GM19463 (cell line): ENCODE data around the gene SBF1.

Experiments used
- ATAC-seq: cut with Tn5 transposase; IDR thresholded peaks from one replicate; pipeline ENCODE4 v1.9.1; 2021; ENCODE audit warnings: mild to moderate bottlenecking, moderate library complexity; ENCODE audit not compliant: unreplicated experiment

Gene SBF1

DNA sequence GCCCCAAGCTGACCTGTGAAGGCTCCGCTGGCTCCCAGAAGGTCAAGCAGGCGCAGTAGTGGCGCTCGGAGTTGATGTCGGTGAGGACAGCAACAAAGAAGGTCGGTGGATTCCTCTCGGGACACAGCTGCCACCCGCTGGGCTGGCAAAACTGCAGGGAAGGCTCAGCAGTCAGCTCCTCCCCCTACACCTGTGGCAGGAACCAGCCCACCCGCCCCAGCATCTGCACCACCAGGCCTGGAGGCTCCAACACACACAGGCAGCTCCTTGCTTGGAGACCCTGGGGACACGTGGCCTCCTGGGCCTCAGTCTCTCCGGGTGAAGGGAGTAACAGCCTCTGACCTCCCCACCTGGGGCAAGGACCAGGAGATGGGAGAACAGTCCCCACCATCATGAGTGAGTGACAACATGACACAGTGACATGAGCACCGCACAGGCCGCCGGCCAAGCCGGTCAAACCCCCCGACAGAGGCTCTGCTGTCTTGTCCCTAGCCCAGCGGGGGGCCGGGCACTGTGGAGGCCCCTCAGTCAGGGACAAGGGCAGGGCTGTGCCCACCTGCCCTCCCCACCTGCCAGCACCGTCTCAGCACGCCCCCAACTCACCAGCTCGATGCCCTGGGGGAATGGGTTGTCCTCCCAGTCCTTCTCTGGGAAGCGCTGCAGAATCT lies 6.9 kb downstream of the SBF1 start:
- ATAC-seq = no peak

DNA sequence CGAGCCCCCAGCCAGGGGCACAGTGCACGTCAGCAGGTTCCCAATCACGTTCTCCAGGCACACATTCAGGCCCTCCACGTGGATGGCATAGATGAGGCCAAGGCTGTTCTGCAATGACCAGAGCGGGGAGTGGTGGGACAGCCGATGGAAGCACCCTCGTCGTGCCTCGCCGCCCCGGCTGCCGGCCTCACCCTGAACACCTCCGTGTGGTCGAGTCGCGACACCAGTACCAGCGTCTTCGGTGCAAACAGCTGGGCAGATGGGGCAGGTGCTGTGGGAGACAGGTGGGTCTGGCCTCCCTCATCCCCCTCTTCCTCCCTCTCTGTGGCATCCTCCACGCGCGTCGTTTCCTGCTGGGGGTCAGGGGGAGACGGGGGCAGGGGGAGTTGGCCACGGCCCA lies 7.5 kb downstream of the SBF1 start:
- no peak for ATAC-seq

DNA sequence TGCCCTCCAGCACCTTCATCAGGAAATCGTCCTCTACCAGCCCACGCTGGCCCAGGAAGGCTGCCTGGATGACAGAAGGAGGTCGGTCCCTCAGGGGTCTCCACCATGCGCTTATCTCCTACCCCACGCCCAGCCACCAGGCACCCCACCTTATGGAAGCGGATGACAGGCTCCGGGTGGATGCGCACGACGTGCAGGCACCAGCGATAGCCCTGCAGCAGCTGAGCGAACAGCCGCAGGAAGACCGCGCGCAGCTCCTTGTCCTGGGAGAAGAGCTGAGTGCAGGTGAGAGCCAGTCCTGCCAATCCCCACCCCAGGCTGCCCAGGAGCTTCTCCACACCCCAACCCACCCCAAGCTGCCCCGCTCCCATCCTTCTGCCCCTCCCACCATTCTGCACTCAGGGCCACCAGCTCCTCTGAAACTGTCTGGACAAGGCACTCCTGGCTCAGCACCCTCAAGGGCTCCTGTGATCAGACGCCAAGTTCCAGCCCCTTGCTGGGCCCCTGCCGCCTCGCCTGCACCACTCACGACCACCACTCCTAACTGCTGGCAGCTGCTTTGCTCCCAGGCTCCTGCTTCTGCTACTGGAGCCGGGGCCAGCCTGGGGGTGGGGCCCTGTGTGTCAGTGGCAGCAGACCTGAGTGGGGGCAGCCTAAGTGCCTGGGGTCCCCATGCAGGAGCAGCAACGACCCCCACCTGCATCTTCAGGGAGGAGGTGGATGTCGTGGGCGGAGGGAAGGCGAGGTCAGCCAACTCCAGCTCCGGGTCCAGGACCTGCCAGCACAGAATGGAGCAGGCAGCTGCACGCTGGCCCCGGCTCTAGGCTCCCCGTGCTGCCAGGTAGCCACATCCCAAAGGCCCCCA lies 9.5 kb downstream of the SBF1 start:
- ATAC-seq = no peak

DNA sequence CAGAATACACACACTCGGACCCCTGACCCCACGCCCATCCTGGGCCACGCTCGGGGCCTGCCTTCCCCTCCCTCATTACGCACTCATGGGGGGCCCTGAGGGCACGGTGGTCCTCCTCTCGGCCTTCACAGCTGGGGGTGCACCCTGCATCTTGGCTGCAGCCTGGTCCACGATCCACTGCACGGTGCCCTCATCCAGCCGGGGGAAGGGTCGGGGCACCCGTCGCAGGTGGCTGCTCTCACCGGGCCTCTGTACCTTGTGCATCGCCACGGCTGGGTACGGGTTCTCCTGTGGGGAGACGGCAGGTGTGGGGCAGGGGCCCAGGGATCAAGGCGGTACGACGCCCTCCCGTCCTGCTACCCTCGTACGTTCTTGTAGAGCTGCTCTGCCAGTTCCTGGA lies 10.4 kb downstream of the SBF1 start:
- ATAC-seq = no peak

DNA sequence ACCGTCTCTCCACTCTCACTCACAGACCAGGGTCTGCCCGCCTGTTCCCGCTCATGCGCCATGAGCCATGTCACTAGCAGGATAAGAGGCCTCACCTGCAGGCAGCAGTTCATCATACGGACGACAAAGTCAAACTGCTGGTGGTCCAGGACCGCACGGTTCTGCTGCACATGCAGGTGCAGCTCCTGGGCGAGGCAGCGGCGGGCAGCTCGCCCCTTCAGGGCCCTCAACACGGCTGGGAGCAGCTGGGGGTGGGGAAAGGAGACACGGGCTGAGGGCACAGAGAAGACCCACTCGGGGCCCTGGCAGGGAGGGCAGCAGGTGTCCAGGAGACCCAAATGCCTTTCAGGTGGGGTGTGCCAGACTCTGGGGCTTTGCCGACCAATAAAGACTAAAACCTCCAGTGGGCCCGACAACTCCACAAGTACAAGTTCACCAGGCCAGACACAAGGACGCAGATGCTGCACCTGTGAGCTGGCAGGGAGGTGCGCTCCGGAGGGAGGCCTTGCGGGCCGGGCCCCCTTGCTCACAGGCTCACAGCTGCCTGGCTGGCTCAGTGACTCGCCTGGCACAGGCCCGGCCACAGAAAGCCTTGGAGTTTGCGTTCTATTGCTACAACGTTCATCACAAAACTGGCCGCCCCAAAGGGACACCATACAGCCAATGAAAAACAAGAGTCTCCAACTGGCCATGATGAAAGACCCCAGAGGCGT lies 11.5 kb downstream of the SBF1 start:
- ATAC-seq = no peak

DNA sequence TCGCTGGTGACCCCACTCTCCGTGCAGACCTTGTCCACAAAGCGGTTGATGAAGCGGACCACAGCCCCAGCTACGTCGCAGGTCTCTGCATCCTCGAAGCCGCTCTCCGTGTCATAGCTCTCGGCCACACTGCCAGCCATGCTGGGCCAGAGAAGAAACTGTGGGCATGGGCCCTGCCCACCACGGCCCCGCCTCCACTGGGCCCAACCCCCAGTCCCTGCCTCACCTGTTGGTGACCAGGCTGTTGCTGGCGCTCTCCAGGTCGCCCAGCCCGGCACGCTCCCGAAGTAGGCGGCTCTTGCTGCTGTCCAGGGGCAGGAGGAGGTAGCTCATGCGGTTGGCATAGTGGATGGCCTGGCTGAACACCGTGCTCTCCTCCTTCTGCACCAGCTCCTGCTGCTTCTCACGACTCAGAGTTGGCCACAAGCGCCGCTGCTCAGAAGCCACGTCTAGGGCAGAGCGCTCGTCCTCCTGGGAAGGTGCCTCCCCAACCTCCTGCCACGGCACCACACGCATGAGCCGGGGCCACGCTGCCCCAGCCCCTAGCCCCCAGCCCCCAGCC lies 12.8 kb downstream of the SBF1 start:
- ATAC-seq = no peak

DNA sequence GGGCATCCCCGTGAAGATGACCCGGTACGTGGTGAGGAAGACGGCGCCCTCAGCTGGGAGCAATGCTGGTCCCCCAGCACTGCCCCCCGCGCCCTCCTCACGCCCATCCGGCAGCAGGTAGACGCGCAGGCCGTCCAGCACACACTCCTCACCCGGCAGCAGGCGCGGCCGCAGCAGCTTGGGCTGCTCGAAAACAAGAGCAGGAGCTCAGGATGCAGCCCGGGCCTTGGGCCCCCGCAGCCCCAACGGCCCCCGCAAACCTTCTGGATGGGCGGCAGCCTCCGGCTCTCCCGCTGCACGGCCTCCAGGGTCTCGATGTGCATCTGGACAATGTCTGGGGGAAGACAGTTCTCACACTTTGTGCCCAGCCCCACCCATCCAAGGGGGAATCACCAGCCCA lies 13.3 kb downstream of the SBF1 start:
- ATAC-seq = no peak

DNA sequence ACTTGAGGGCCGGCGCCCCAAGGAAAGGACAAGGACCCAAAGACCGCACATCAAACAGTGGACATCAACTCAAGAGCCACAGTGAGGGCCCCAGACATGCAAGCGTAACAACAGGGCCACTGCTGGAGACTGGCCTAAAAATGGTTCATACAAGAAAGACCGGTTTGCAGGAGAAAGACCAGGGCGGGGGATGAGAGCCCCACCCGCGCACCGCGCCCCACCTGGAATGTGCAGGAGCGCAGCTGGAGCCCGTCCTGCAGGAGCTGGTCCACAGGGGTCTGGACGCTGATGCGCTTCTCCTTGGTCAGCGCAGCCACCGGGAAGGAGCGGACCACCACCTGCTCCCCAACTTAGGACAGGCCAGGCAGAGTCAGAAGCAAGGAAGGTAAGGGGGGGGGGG lies 13.9 kb downstream of the SBF1 start:
- no peak for ATAC-seq

DNA sequence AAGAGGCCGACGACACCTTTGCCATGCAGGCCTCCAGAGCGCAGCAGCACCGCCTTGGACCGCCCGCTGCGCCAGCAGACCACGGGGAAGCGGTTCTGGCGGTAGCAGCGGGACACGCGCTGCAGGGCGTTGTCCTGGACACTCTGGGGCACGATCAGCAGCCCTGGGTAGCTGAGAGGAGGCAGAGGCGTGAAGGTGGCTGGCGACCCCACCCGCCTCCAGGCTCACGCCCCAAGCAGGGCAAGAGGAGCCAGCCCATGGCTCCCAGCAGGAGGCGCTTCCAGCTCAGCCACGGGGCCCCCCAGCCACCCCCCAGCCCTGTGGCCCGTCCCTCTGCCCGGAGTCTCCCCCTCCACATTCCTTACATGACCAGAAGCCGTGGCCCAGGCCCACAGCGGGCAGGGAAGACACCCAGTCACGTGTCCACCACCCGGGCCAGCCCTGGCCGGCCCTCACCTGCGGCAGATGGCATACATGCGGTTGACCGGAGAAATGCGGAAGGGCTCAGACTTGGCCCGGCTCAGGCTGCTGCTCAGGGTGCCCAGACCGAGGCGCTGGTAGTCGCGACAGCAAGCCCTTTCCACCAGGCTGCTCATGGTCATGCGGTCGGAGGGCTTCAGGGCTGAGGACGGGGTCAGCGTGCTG lies 15.2 kb downstream of the SBF1 start:
- no peak for ATAC-seq

DNA sequence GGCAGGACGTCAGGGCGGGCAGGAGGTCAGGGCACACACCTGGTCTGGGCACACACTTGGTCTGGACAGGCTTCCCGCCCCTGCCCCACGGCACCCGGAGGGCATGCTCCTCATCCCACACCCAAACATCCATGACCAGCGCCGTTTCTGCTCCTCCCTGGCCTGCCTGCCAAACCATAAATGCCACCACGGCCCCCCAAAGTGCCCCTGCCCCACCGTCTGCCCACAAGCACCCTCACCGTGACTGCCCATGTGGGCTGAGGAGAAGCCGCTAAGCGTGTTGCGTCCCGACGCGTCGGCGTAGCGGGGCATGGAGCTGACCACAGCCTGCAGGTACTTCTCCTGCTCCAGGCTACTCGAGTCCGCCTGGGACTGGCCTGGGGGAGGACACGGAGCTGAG lies 15.8 kb downstream of the SBF1 start:
- ATAC-seq = no peak

DNA sequence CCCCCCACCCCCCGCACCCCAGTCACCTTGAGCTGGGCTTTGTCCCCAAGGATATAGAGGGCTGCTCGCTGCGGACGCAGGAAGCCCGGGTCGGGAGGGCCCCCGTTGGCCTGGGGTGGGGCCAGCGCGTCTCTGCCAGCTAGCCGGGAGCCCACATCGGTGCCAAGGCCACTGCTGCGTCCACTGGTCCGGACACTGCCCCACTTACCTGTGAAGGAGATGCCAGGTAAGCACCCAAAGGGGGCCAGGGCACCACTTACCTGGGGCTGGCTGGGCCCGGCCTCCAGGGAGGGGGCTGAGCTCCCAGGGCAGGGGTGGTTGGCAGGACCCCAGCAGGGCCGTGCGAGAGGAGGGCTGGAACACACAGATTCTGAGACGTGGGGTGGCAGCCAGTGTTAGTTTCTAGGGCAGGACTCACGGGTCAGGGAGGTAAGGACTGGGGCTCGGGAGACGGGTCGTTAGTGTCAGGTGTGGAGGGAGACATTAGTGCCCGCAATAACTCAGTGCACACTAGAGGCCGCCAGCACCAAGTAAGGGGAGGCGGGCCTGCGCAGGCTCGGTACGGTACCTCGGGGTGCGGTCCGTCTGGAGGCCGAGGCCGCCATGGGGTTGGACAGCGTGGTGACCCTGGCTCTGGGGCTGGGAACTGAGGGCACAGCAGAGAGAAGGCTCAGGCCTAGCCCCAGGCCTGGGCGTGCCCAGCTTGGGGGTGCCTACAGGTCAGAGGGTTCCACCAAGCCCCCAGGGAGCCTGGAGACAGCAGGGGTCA lies 18.2 kb downstream of the SBF1 start:
- no peak for ATAC-seq

DNA sequence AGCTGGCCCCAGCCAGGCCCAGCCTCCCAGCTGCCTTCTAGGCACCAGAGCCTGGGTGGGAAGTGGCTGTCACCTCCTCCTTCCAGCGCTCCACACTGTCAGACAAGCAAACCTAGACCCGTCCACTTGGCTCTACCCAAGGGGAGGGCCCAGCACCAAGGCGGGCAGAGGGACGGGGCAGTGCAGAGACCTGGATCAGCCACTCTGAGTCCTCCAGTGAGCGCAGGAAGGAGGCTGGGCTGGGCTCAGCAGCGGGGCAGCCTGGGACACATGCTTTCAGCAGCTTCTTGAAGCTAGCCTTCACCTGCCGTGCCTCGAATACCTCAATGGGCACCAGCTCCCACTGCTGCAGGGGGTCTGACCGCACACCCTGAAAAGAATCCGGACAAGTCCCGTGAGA lies 18.8 kb downstream of the SBF1 start:
- no peak for ATAC-seq

DNA sequence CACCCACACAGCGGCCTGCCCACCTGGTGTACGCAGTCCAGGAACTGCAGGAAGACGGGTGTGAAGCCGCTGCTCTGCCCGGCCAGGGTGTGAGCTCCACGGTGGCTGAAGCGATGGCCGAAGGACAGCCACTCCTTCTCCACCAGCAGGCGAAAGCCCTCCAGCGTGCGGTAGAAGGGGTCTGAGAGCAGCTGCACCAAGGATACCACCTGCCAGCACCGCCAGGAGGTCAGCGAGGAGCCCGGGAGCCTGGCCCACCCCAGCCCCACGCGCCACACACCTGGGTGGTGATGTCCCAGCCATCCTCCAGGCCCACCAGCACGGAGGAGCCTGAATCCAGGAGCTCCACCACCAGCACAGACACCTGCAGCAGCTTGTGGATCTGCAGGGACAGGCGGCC lies 19.6 kb downstream of the SBF1 start:
- no peak for ATAC-seq

DNA sequence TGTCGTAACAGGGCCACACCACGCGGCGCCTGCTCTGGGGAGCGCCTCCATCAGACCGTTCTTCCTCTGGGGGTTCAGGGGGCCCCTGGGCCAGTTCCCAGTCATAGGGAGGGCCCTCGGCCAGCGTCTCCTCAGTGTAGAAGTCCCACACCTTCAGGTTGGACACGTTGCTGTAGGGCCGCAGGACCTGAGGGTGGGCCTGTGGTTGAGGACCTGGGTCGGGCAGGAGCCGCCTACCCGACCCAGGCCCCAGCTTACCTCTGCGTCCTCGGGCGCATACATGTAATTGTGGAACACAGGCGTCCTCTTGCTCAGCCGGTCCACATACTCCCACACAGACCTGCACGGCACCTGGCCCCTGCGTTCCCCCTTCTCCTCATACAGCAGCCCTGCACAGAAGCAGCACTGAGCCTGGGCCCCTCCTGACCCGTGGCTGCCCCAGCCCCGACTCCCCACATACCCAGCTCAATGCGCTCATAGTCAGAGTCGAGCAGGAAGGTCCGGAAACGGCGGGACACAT lies 20.2 kb downstream of the SBF1 start:
- ATAC-seq = no peak

DNA sequence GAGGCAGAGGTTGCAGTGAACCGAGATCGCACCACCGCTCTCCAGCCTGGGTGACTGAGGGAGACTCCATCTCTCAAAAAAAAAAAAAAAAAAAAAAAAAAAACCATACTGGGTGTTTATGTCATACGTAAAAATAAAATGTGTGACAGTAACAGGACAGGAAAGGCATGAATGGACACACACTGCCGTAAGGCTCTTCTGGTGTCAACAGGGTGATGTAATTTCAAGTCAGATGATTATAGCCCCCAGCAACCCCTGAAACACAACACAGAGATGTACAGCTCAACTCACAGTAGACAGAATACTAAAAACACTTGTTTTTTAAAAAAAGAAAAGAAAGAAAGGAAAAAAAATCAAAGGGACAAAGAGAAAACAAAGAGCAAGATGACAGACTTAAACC lies 22.2 kb downstream of the SBF1 start:
- no peak for ATAC-seq

DNA sequence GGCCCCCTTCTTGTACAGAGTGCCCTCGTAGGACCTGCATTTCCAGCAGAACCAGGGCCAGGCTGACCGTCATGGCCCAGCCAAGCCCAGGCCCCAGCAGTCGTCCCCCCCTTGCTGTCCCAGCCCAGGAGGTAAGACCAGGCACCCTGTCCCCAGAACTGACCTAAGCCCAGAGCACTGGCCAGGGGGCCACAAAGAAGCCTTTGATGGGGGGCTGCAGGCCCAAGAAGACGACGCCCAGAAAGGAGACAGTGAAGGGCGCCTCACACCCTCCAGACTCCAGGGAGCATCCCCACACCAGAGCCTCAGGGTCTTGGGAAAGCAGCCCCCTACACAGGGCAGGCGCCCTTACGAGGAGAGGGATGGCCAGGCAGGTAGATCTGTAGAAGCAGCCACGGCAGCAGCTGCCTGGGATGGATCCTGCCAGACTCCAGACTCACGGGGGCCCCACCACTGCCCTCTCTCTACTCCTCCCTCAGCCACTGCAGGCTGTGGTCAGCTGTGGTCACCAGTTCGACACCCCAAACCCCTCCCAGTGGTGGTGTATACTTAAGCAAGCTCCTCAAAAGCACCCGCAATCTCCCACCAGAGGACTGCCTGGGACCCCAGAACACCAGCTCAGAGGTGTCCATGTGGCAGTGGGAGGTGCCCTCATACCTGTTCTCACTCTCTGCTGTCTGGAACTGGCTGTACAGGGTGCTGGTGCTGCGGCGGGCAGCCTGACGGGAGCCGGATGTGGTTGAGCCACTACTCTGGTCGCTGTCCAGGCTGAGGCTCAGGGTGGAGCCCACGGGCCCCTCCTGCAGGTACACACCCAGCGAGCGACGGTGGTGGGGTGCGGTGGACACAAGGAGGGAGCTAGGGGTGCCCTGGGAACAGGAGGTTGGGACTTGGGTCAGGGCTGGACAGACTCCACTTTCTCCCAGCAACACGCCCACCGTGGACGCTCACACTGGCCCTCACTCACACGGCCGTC lies 27.0 kb downstream of the SBF1 start:
- ATAC-seq = no peak

DNA sequence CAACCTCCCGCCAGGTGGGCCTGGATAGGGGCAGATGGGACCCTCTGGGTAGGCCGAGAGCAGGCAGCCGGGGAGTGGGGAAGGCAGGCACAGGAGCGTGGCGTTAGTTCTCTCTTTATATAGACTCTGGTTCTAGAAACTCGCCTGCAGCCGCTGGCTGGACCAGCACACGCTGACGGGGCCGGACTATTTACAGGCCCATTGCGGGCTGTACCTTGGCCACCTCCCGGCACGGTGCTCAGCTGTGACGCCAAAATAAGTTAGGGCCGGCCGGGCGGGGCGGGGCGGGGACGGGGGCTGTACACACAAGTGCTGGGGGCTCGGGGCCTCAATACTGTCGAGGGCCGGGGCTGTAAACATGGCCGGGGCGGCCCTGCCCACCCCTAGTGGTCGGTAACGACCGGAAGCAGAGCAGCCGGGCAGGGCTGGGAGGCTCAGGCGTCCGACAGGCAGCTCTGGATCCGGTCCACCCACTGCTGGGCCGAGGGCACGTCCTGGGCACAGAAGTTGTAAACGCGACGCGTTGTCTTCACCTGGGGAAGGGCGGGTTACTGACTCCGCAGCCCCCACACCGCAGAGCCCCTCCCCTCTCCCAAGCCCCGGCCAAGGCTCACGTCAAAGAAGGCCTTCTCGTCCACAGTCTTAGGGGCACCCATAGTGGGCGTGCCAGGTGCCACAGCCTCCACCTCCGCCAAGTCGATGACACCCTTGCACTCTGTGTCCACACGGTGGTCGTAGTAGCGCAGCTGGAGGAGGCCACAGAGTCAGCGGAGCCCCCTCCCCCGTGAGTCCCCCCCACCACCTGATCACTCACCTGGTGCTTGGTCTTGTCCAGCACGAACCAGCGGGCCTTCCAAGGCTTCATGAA lies 27.9 kb downstream of the SBF1 start:
- no peak for ATAC-seq
